Measurements from ENCODE around the gene PCDH11X.
"Not testable (repeated sequence)": the region's sequence is repeated elsewhere in the genome, so short reads cannot be mapped to it uniquely, and the experiment has no call there.

- not testable (repeated sequence) for TF ChIP-seq CTCF, POLR2A (IDR thresholded peaks at IDR 0.05)
Measured at GRCh38 chrX:91781553-91782298, 2.6 kb downstream of the PCDH11X start.

All from body of pancreas (tissue), 4 donors.